ENCODE results near the gene LGALS14.

DNA sequence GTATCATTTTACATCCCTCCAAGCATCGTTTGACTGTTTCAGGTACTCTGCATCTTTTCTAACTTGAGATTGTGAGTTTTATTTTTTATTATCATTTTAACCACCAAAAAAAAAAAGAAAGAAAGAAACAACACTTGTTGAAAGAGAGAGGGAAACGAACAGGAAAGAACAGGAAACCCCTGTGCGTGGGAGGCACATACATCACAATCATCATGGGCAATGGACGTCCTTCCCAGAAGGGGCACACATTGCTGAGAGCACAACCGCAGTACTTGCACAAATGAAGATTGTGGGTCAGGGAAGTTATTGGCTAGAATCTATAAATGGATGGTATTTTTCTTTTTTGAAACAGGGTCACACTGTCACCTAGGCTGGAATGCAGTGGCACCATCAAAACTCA, 31.8 kb downstream of the LGALS14 start:
- TF ChIP-seq, protein P1, sequence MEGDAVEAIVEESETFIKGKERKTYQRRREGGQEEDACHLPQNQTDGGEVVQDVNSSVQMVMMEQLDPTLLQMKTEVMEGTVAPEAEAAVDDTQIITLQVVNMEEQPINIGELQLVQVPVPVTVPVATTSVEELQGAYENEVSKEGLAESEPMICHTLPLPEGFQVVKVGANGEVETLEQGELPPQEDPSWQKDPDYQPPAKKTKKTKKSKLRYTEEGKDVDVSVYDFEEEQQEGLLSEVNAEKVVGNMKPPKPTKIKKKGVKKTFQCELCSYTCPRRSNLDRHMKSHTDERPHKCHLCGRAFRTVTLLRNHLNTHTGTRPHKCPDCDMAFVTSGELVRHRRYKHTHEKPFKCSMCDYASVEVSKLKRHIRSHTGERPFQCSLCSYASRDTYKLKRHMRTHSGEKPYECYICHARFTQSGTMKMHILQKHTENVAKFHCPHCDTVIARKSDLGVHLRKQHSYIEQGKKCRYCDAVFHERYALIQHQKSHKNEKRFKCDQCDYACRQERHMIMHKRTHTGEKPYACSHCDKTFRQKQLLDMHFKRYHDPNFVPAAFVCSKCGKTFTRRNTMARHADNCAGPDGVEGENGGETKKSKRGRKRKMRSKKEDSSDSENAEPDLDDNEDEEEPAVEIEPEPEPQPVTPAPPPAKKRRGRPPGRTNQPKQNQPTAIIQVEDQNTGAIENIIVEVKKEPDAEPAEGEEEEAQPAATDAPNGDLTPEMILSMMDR (conservative IDR thresholded peaks at IDR 0.05; ENCODE audit: low read length): no peak
- TF ChIP-seq EZH2phosphoT487 (IDR thresholded peaks at IDR 0.05; ENCODE audit: borderline replicate concordance, low read depth, low read length): no peak

All from OCI-LY7 (cell line).